Stomach (tissue), 9 donors: ENCODE results near the gene TES. TPM values are rescaled to one million over a fixed set of nuclear protein-coding genes. Genes with fewer than 3 reads are reported as not detected.

Experiments used
- DNase-seq, 2 donors: peaks; one replicate each; pipeline versions ENCODE4 v3.0.0 to v3.0.0-alpha.2; 2013 to 2019
- H3K27ac ChIP-seq, 5 donors: fragments of 200-600 bp in 4 of 5; sonication (generic) in 4 of 5; one replicate each; pipeline ENCODE4 v1.5.1; 2013 to 2019; ENCODE audit warnings: mild to moderate bottlenecking in 1 of 5, moderate library complexity in 1 of 5
- H3K27me3 ChIP-seq, 3 donors: fragments of 200-600 bp; sonication (generic); one replicate each; pipeline ENCODE4 v1.5.1; 2017 to 2019; ENCODE audit warnings: mixed run types in 1 of 3
- H3K36me3 ChIP-seq, 4 donors: fragments of 200-600 bp; sonication (generic); 1 replicate in 3 of 4; 2 replicates in 1 of 4; pipeline ENCODE4 v1.5.1; 2016 to 2019
- H3K4me1 ChIP-seq, 4 donors: fragments of 200-600 bp; sonication (generic); one replicate each; pipeline ENCODE4 v1.5.1; 2016 to 2019
- H3K4me3 ChIP-seq, 4 donors: fragments of 200-600 bp; sonication (generic) in 3 of 4; one replicate each; pipeline ENCODE4 v1.5.1; 2016 to 2019; ENCODE audit warnings: mild to moderate bottlenecking in 1 of 4
- H3K9me3 ChIP-seq, 4 donors: fragments of 200-600 bp; sonication (generic); one replicate each; pipeline ENCODE4 v1.5.1; 2016 to 2019
- CTCF ChIP-seq, 7 experiments: fragments of 450-650 bp in 4 of 7; fragments of 200-600 bp in 3 of 7; sonication (generic) in 3 of 7; IDR thresholded peaks; one replicate each; pipeline ENCODE4 v1.5.1; 2016 to 2019; ENCODE audit warnings: antibody characterized with exemption in 7 of 7, control low read depth in 2 of 7, mild to moderate bottlenecking in 1 of 7
- EP300 ChIP-seq: sonication (generic); formaldehyde crosslinking; IDR thresholded peaks from one replicate; pipeline ENCODE4 v1.6.1; 2017; ENCODE audit warnings: antibody characterized with exemption
- POLR2A ChIP-seq, 4 donors: fragments of 450-650 bp; IDR thresholded peaks; one replicate each; pipeline ENCODE4 v1.6.1; 2016; ENCODE audit warnings: antibody characterized with exemption in 4 of 4, control low read depth in 2 of 4, mild to moderate bottlenecking in 1 of 4, moderate library complexity in 1 of 4
- POLR2AphosphoS5 ChIP-seq, 3 donors: sonication (generic); formaldehyde crosslinking; IDR thresholded peaks; one replicate each; pipeline ENCODE4 v1.6.1; 2016; ENCODE audit warnings: antibody characterized with exemption in 3 of 3
- WGBS, 5 donors: extraction: QIAGEN DNeasy Blood & Tissue Kit in 3 of 5; methylation state at CpG; one replicate each; pipeline versions ENCODE4 v1.1.5 to v1.1.7; 2013 to 2018; 5-methylcytosine and 5-hydroxymethylcytosine counted together
- intact Hi-C: fragments of 100-400 bp; cut with DNase I; formaldehyde crosslinking; loops from one replicate; pipeline ENCODE4 v1.15.1; 2023; ENCODE audit warnings: low total_unique reads
- polyA plus RNA-seq, 3 donors: library from polyadenylated mRNA; stranded (reverse); fragments of 200-250 nt; gene quantifications; one replicate each; pipeline ENCODE4 v1.2.3, GENCODE V29; 2013
- total RNA-seq, 5 donors: library from RNA; depleted of rRNA; stranded (reverse); fragments of >200 nt; gene quantifications; one replicate each; pipeline versions ENCODE4 v1.1.0 to v1.2.3, GENCODE V29; 2014 to 2016
- donor health status: healthy with polysubstance abuse.
- donor health status: Bipolar disorder and iron deficiency.
- donor health status: healthy.

TES gene
- total and polyA plus RNA-seq, 8 donors: 46.0 to 191 (median 119) TPM

GRCh38 chr7:116213361-116214130 lies 3.2 kb downstream of the TES start:
- 51 to 68% (median 55%) methylated on average over 4 of the region's 4 CpGs for WGBS, 5 donors
- H3K36me3 ChIP-seq: no peaks in the 10 kb centered on the region
- TF ChIP-seq POLR2A (IDR thresholded peaks at IDR 0.05): no peak
- TF ChIP-seq CTCF (IDR thresholded peaks at IDR 0.05): no peak
- TF ChIP-seq POLR2AphosphoS5 (IDR thresholded peaks at IDR 0.05): no peak
- no peak for TF ChIP-seq EP300

GRCh38 chr7:116214921-116215320 lies 4.6 kb downstream of the TES start:
- peak overlapping the region in 3 of 5 donors; percentile 95 to 97 (median 96) for H3K27ac ChIP-seq
- H3K9me3 ChIP-seq: no peaks in the 10 kb centered on the region
- no peak for DNase-seq
- no peak overlapping the region for H3K4me3 ChIP-seq
- no peaks in the 10 kb centered on the region for H3K27me3 ChIP-seq
- 85 to 94% (median 92%) methylated on average over 3 of the region's 3 CpGs for WGBS, 5 donors
- intact Hi-C loops: no loop called here
- peaks cover 37 to 79% (median 66%) of the 10 kb centered on the region in 4 donors for H3K4me1 ChIP-seq
- no peak for TF ChIP-seq EP300
- H3K36me3 ChIP-seq: no peaks in the 10 kb centered on the region

More at GRCh38 chr7:116213361-116214130, 3.2 kb downstream of the TES start:
- H3K9me3 ChIP-seq: no peaks in the 10 kb centered on the region
- H3K27me3 ChIP-seq: no peaks in the 10 kb centered on the region
- peaks cover 27 to 69% (median 60%) of the 10 kb centered on the region in 4 donors for H3K4me1 ChIP-seq
- H3K27ac ChIP-seq: peak overlapping the region in 4 of 5 donors; percentile 95 to 97 (median 96)
- intact Hi-C loops: no loop called here
- peak in 1 of 2 donors; percentile 60 for DNase-seq
- H3K4me3 ChIP-seq: peak overlapping the region in 2 of 4 donors; percentile 61 to 82

GRCh38 chr7:116215551-116215950 lies 5.2 kb downstream of the TES start:
- H3K36me3 ChIP-seq: no peaks in the 10 kb centered on the region
- intact Hi-C loops: no loop called here
- peak overlapping the region in 2 of 5 donors; percentile 17 to 95 for H3K27ac ChIP-seq
- no peaks in the 10 kb centered on the region for H3K9me3 ChIP-seq
- TF ChIP-seq EP300: no peak
- no peak for TF ChIP-seq POLR2A (IDR thresholded peaks at IDR 0.05)
- no peak for TF ChIP-seq POLR2AphosphoS5 (IDR thresholded peaks at IDR 0.05)
- TF ChIP-seq CTCF (IDR thresholded peaks at IDR 0.05): no peak
- DNase-seq: no peak
- peaks cover 37 to 83% (median 67%) of the 10 kb centered on the region in 4 donors for H3K4me1 ChIP-seq
- H3K4me3 ChIP-seq: no peak overlapping the region
- no peaks in the 10 kb centered on the region for H3K27me3 ChIP-seq
- 58 to 86% (median 72%) methylated on average over 2 of the region's 2 CpGs for WGBS, 5 donors

GRCh38 chr7:116216956-116217571 lies 6.7 kb downstream of the TES start:
- no peaks in the 10 kb centered on the region for H3K36me3 ChIP-seq
- peak overlapping the region in 3 of 5 donors; percentile 3 to 62 (median 59) for H3K27ac ChIP-seq
- 20 to 50% (median 25%) methylated on average over 3 of the region's 3 CpGs for WGBS, 5 donors
- DNase-seq: peak in 1 of 2 donors; percentile 34
- no peak overlapping the region for H3K4me3 ChIP-seq
- TF ChIP-seq EP300 (no peak), CTCF (IDR thresholded peaks at IDR 0.05) (no peak), POLR2AphosphoS5 (IDR thresholded peaks at IDR 0.05) (no peak), POLR2A (IDR thresholded peaks at IDR 0.05) (no peak)
- no peaks in the 10 kb centered on the region for H3K9me3 ChIP-seq
- no peaks in the 10 kb centered on the region for H3K27me3 ChIP-seq
- intact Hi-C loops: no loop called here
- H3K4me1 ChIP-seq: peaks cover 37 to 95% (median 71%) of the 10 kb centered on the region in 4 donors
